ENCODE data around the gene LKAAEAR1.

The LKAAEAR1 gene

GRCh38 chr20:64049878-64050260, 34.3 kb downstream of the LKAAEAR1 start:
- no peak for FAIRE-seq

GRCh38 chr20:64049060-64049877, 34.9 kb downstream of the LKAAEAR1 start, which contains the start of gene SOX18:
Gene SOX18, minus strand, starts transcription at chr20:64049639. Its CDS starts 123 bp downstream, at chr20:64049516.
- no peak for FAIRE-seq

- FAIRE-seq, result no peak
Observed at GRCh38 chr20:64048402-64049044, 35.7 kb downstream of the LKAAEAR1 start.

- no peak for FAIRE-seq
Observed at GRCh38 chr20:64047968-64048401, 36.2 kb downstream of the LKAAEAR1 start.

GRCh38 chr20:64047046-64047389, 37.2 kb downstream of the LKAAEAR1 start:
- no peak for FAIRE-seq

- FAIRE-seq, result no peak
Observed at GRCh38 chr20:64045346-64046011, 38.7 kb downstream of the LKAAEAR1 start.

GRCh38 chr20:64044484-64045247, 39.5 kb downstream of the LKAAEAR1 start:
- FAIRE-seq, result no peak

- no peak for FAIRE-seq
Observed at GRCh38 chr20:64043768-64044167, 40.4 kb downstream of the LKAAEAR1 start.

- FAIRE-seq, result no peak
Observed at GRCh38 chr20:64042054-64042781, 42.0 kb downstream of the LKAAEAR1 start.

GRCh38 chr20:64041781-64042053, 42.5 kb downstream of the LKAAEAR1 start:
- FAIRE-seq, result no peak

- no peak for FAIRE-seq
Observed at GRCh38 chr20:64041040-64041780, 43.0 kb downstream of the LKAAEAR1 start.

GRCh38 chr20:64040231-64041039, 43.8 kb downstream of the LKAAEAR1 start:
- FAIRE-seq, result no peak

- no peak for FAIRE-seq
Observed at GRCh38 chr20:64039293-64040160, 44.7 kb downstream of the LKAAEAR1 start.

- FAIRE-seq, result no peak
Observed at GRCh38 chr20:64038565-64039292, 45.5 kb downstream of the LKAAEAR1 start.

- FAIRE-seq, result no peak
Observed at GRCh38 chr20:64038224-64038564, 46.0 kb downstream of the LKAAEAR1 start.

GRCh38 chr20:64037498-64038213, 46.5 kb downstream of the LKAAEAR1 start:
- no peak for FAIRE-seq

GRCh38 chr20:64037199-64037497, 47.0 kb downstream of the LKAAEAR1 start:
- FAIRE-seq, result no peak

GRCh38 chr20:64036346-64037198, 47.6 kb downstream of the LKAAEAR1 start:
- FAIRE-seq, result no peak

All from TTC549 (cell line).